Chondrocyte (in vitro differentiated cells): ENCODE measurements around the gene CREB5. TPM values are rescaled to one million over a fixed set of nuclear protein-coding genes. Genes with fewer than 3 reads are reported as not detected.

ENCODE experiments used
- DNase-seq: peaks from one replicate; pipeline ENCODE4 v3.0.0; 2021; ENCODE audit warnings: mixed read lengths, low spot score
- H3K27ac Mint-ChIP-seq: one replicate; pipeline ENCODE4 v1.8.0; 2021; ENCODE audit warnings: mild to moderate bottlenecking, moderate library complexity, mixed read lengths; ENCODE audit not compliant: unreplicated experiment
- H3K27me3 Mint-ChIP-seq: 2 replicates; pipeline ENCODE4 v1.8.0; 2021; ENCODE audit warnings: low read depth, mixed read lengths
- H3K36me3 Mint-ChIP-seq: 2 replicates; pipeline ENCODE4 v1.8.0; 2021; ENCODE audit warnings: low read depth, mixed read lengths
- H3K4me1 Mint-ChIP-seq: 2 replicates; pipeline ENCODE4 v1.8.0; 2021; ENCODE audit warnings: low read depth, mild to moderate bottlenecking, mixed read lengths
- H3K4me3 Mint-ChIP-seq: one replicate; pipeline ENCODE4 v1.8.0; 2021; ENCODE audit warnings: mild to moderate bottlenecking, moderate library complexity, mixed read lengths; ENCODE audit not compliant: unreplicated experiment
- H3K9me3 Mint-ChIP-seq: 2 replicates; pipeline ENCODE4 v1.8.0; 2021; ENCODE audit warnings: low read depth, mixed read lengths
- total RNA-seq: library from RNA; stranded (reverse); gene quantifications from 3 replicates; pipeline ENCODE4 v1.2.1, GENCODE V29; 2021
- TF ChIP-seq, protein P1 (sequence below): fragments of 200-600 bp; sonication (generic); IDR thresholded peaks from 2 replicates; pipeline ENCODE4 v1.5.0; 2021; ENCODE audit warnings: antibody characterized with exemption, mild to moderate bottlenecking, moderate library complexity

The CREB5 gene
- total RNA-seq, 1 donor from 2014 or later: 8.2 TPM

- no peaks in the 10 kb centered on the region for H3K27me3 Mint-ChIP-seq
- TF ChIP-seq, protein P1, sequence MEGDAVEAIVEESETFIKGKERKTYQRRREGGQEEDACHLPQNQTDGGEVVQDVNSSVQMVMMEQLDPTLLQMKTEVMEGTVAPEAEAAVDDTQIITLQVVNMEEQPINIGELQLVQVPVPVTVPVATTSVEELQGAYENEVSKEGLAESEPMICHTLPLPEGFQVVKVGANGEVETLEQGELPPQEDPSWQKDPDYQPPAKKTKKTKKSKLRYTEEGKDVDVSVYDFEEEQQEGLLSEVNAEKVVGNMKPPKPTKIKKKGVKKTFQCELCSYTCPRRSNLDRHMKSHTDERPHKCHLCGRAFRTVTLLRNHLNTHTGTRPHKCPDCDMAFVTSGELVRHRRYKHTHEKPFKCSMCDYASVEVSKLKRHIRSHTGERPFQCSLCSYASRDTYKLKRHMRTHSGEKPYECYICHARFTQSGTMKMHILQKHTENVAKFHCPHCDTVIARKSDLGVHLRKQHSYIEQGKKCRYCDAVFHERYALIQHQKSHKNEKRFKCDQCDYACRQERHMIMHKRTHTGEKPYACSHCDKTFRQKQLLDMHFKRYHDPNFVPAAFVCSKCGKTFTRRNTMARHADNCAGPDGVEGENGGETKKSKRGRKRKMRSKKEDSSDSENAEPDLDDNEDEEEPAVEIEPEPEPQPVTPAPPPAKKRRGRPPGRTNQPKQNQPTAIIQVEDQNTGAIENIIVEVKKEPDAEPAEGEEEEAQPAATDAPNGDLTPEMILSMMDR: no peak
- H3K27ac Mint-ChIP-seq: no peak overlapping the region
- H3K4me3 Mint-ChIP-seq: no peak overlapping the region
- peaks cover 29% of the 10 kb centered on the region for H3K4me1 Mint-ChIP-seq
- DNase-seq: no peak
- H3K36me3 Mint-ChIP-seq: no peaks in the 10 kb centered on the region
- peaks cover 5% of the 10 kb centered on the region for H3K9me3 Mint-ChIP-seq
Observed at GRCh38 chr7:28702171-28702570, 289.9 kb downstream of the CREB5 start.

GRCh38 chr7:28703037-28703765, 290.9 kb downstream of the CREB5 start:
- TF ChIP-seq, protein P1: no peak
- Mint-ChIP-seq H3K4me3 (no peak overlapping the region), H3K4me1 (peaks cover 29% of the 10 kb centered on the region), H3K27ac (no peak overlapping the region), H3K27me3 (no peaks in the 10 kb centered on the region), H3K9me3 (peaks cover 5% of the 10 kb centered on the region), H3K36me3 (no peaks in the 10 kb centered on the region)
- no peak for DNase-seq

GRCh38 chr7:28704706-28705105, 292.4 kb downstream of the CREB5 start:
- TF ChIP-seq, protein P1: no peak
- H3K27ac Mint-ChIP-seq: no peak overlapping the region
- peaks cover 5% of the 10 kb centered on the region for H3K9me3 Mint-ChIP-seq
- no peak overlapping the region for H3K4me3 Mint-ChIP-seq
- no peaks in the 10 kb centered on the region for H3K36me3 Mint-ChIP-seq
- H3K27me3 Mint-ChIP-seq: no peaks in the 10 kb centered on the region
- H3K4me1 Mint-ChIP-seq: peaks cover 27% of the 10 kb centered on the region
- no peak for DNase-seq

DNA sequence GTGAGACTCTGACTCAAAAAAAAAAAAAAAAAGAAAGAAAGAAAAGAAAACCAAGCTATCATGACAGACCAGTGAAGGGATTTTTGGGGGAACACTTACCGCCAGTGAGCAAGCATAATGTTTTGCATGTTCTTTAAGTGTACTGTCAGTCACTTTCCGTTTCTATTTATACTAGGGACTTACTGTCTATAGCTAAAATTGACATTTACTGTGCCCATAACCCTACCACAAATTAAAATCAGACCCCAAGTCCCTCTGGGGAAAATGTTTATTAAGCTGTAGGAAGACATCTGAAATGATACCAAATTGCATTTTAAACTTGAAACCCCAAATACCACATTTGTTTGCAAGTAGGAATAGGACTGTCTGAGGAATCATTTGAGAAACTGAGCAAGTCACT, 293.0 kb downstream of the CREB5 start:
- Mint-ChIP-seq H3K36me3 (no peaks in the 10 kb centered on the region), H3K27me3 (no peaks in the 10 kb centered on the region), H3K4me1 (peaks cover 20% of the 10 kb centered on the region)

GRCh38 chr7:28706584-28706983, 294.3 kb downstream of the CREB5 start:
- Mint-ChIP-seq H3K4me1 (peaks cover 8% of the 10 kb centered on the region), H3K36me3 (no peaks in the 10 kb centered on the region), H3K27ac (no peak overlapping the region), H3K4me3 (no peak overlapping the region), H3K9me3 (peaks cover 5% of the 10 kb centered on the region), H3K27me3 (no peaks in the 10 kb centered on the region)
- DNase-seq: no peak
- TF ChIP-seq, protein P1: no peak

More for the DNA sequence above, 293.0 kb downstream of the CREB5 start:
- no peak for DNase-seq
- Mint-ChIP-seq H3K9me3 (peaks cover 5% of the 10 kb centered on the region), H3K4me3 (no peak overlapping the region), H3K27ac (no peak overlapping the region)
- TF ChIP-seq, protein P1: no peak
